ENCODE data around the gene CEP85.

CEP85 gene

GRCh38 chr1:26317146-26317545, 83.1 kb downstream of the CEP85 start:
- DNase-seq (ENCODE audit: low spot score), result no peak

GRCh38 chr1:26317612-26318337, 83.8 kb downstream of the CEP85 start, which contains the start of gene CD52:
CD52 (plus strand) TSS chr1:26317958; CDS start chr1:26318018, 60 bp downstream.
- peak; percentile 82 for DNase-seq (ENCODE audit: low spot score)

DNA sequence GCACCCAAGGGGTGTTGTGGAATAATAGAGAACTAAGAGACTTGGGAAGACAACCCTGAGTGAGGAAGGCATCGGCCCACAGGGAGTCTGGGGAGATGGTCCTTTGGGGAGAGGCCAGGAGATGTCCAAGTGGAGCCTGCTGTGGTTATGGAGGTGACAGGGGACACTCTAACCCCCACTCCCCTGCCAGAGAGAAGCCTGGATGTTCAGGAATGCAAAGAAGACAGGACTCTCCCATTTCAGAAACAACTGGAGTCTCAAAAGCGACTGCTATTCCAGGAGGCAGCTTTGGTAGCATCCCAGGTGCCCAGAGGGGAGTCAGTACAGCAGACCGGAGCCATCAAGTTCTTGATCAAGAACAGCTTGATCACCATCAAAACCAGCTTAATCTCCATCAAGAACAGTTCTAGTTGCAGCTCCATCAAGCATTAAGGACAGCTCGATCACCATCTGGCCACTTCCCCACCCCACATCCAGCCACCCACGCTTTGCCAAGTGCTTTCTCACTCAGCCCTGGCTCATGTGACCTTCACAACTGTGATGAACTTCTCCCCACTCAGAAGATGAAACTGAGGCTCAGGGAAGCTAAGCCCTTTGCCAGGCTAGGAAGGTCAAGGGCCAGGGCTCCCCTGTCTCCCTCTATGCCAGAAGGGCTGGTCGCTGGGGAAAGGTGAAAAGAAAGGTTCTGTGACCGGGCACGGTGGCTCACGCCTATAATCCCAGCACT, 84.5 kb downstream of the CEP85 start:
- DNase-seq (ENCODE audit: low spot score), result peak; percentile 50

DNA sequence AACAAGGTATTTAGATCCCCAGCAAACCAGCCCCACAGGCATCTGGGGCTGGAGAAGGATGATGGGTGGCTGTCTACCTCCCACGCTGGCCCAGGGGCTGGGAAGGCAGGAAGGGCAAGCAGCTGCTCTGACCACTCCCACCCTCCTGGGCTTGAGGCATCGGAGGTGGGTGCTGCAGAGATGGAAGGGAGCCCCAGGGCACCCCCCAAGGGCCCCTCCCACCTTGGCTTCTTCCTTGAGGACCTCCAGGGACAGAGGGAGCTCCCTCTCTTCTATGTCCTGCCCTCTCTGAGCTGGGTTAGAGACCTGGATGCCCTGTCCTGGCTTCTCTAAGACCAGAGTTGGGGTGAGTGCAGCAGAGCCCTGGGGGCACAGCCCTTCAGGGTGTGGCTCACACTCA, 86.9 kb downstream of the CEP85 start:
- no peak for DNase-seq (ENCODE audit: low spot score)

DNA sequence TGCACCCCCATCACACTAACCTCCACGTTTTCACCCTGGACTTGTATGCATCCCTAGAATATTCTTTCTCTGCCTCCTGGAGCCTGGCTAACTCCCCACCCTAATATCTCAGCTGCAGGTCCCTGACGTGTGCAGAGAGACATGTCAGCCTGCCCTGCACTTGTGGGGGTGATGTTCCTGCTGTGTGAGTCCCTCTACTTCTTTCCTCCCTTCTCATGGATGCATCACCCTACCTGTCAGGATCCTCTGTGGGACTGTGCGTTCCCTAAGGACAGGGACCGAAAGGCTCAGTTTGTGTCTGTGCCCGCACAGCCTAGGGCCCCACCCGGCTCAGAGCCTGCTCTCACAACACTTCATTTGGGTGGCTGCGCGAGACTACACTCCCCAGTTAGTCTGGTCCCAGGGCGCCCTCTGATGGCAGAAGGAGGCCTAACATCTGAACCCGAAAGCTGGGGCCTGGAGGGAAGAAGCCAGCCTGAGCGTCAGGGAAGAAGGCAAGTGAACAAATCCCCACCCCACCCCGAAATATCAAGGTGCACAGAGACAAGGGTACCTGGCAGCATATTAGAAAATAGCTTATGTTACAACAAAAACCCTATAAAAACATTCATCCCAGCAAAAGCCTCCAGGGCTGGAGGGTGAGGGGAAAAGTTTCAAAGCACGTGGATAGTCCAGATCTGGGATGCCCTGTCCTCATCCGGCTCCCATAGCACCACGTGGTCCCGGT, 87.5 kb downstream of the CEP85 start:
- DNase-seq (ENCODE audit: low spot score), result peak; percentile 95

DNA sequence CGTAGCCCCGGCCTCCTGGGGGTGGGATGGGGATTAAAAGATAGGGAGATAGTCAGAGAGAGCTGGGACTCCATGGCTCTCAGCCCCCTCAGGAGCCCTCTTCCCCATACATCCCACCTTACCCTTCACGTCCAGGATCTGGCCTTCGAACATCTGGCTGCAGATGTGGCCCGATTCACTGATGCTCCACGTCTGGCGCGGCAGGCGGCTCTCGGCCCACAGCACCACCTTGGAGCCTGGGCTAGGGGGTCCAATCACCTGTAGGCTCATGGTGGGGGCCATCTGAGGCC, 88.0 kb downstream of the CEP85 start:
- DNase-seq (ENCODE audit: low spot score), result no peak

- DNase-seq (ENCODE audit: low spot score), result no peak
Observed at GRCh38 chr1:26323382-26323781, 89.4 kb downstream of the CEP85 start.

DNA sequence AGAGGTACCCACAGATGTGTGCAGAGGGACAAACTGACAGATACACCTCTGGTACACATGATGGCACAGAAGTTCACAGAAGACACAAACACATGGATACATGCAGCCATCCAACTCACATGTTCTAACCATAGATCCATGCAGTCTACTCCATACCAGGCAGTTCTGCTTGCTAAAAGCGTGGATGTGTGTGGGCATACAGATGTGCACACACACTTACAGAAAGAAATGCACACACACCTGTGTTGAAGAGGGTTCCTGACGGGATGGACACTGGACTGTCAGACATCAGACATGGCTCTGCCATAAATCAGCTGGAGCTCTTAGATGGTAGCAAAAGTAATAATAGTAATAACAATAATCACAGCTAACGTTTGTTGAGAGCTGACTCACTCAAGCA, 90.5 kb downstream of the CEP85 start:
- no peak for DNase-seq (ENCODE audit: low spot score)

- DNase-seq (ENCODE audit: low spot score), result no peak
Observed at GRCh38 chr1:26327956-26328362, 94.0 kb downstream of the CEP85 start.

Measured in activated CD4-positive, alpha-beta T cell treated with anti-CD3 and anti-CD28 coated beads, Interleukin-2, Interleukin-4, amounts not matched to agents 100 ng/mL and 50 ng/mL, durations not matched to agents 16 hours and 8 hours (primary cell).